A549 (cell line): ENCODE measurements around the gene IDUA. TPM values are rescaled to one million over a fixed set of nuclear protein-coding genes. Genes with fewer than 3 reads are reported as not detected.

ENCODE experiments used
- ATAC-seq, 2 experiments: fragments of 200-7000 bp in 1 of 2; fragments of >200 bp in 1 of 2; cut with Nextera tagmentation in 1 of 2; cut with Tn5 transposase in 1 of 2; 3 replicates each; pipeline versions ENCODE4 v1.8.0 to v1.9.1; 2018 to 2020; ENCODE audit warnings: mild to moderate bottlenecking in 1 of 2, moderate library complexity in 1 of 2
- CTCF ChIA-PET: fragments of 300-600 bp; sonication (Branson Sonifier 250); formaldehyde crosslinking; extraction: SDS; loops from one replicate; lab custom pipeline; 2021; ENCODE audit warnings: antibody characterized with exemption, inconsistent platforms; lab: Yijun Ruan, JAX
- POLR2A ChIA-PET: fragments of 350-600 bp; formaldehyde crosslinking; extraction: SDS; loops from one replicate; lab custom pipeline; 2021; ENCODE audit warnings: antibody characterized with exemption, inconsistent platforms; lab: Yijun Ruan, JAX
- DNase-seq, 2 experiments: peaks; one replicate each; pipeline versions ENCODE4 v3.0.0 to v3.0.0-alpha.2; 2011 to 2016; ENCODE audit warnings: low read depth in 1 of 2, low spot score in 1 of 2
- FAIRE-seq: peaks from 2 replicates; lab custom pipeline; 2011; peaks lifted over from hg19 to GRCh38; lab: Jason Lieb, UNC
- H3K27ac ChIP-seq, 2 experiments: fragments of >200 bp; sonication (Bioruptor Twin); formaldehyde crosslinking; 3 replicates each; pipeline ENCODE4 v1.5.1; 2016 to 2017
- H3K4me1 ChIP-seq: fragments of >200 bp; sonication (Bioruptor Twin); formaldehyde crosslinking; 3 replicates; pipeline ENCODE4 v1.6.1; 2016
- H3K4me2 ChIP-seq: fragments of >200 bp; sonication (Bioruptor Twin); formaldehyde crosslinking; 3 replicates; pipeline ENCODE4 v1.6.1; 2016
- H3K4me3 ChIP-seq: fragments of >200 bp; sonication (Bioruptor Twin); formaldehyde crosslinking; 3 replicates; pipeline ENCODE4 v1.5.1; 2016
- H3K9me3 ChIP-seq: fragments of >200 bp; sonication (Bioruptor Twin); formaldehyde crosslinking; 3 replicates; pipeline ENCODE4 v1.6.1; 2016
- BHLHE40 ChIP-seq: IDR thresholded peaks from 2 replicates; pipeline ENCODE4 v1.6.1; 2012; ENCODE audit warnings: low read depth, low read length, inconsistent platforms
- CHD4 ChIP-seq: fragments of 200-600 bp; sonication (generic); IDR thresholded peaks from 2 replicates; pipeline ENCODE4 v1.6.1; 2016; ENCODE audit warnings: antibody characterized with exemption, mild to moderate bottlenecking, borderline replicate concordance
- ESRRA ChIP-seq: fragments of 150-350 bp; IDR thresholded peaks from 2 replicates; pipeline ENCODE4 v1.6.1; 2014; ENCODE audit warnings: mild to moderate bottlenecking, low read length, borderline replicate concordance
- FOSB ChIP-seq: fragments of 250-450 bp; sonication (Bioruptor Pico); IDR thresholded peaks from 2 replicates; pipeline ENCODE4 v1.5.0; 2020; ENCODE audit warnings: mild to moderate bottlenecking, moderate library complexity
- FOXS1 ChIP-seq: fragments of 250-450 bp; sonication (Bioruptor Pico); IDR thresholded peaks from 2 replicates; pipeline ENCODE4 v1.5.0; 2020; ENCODE audit warnings: mild to moderate bottlenecking, moderate library complexity
- HMGXB4 ChIP-seq: fragments of 250-450 bp; sonication (Bioruptor Pico); IDR thresholded peaks from 2 replicates; pipeline ENCODE4 v1.5.0; 2021; ENCODE audit warnings: mild to moderate bottlenecking, moderate library complexity, borderline replicate concordance
- JUN ChIP-seq, 2 experiments: fragments of >200 bp; sonication (Bioruptor Twin); formaldehyde crosslinking; IDR thresholded peaks; 2 replicates in 1 of 2; 3 replicates in 1 of 2; pipeline ENCODE4 v1.6.1; 2016 to 2017
- KDM1A ChIP-seq: fragments of 200-600 bp; sonication (generic); IDR thresholded peaks from 2 replicates; pipeline ENCODE4 v1.6.1; 2016; ENCODE audit warnings: low read depth, mild to moderate bottlenecking
- KDM5A ChIP-seq: fragments of 200-600 bp; sonication (generic); IDR thresholded peaks from 2 replicates; pipeline ENCODE4 v1.6.1; 2016; ENCODE audit warnings: antibody characterized with exemption, mild to moderate bottlenecking
- MAZ ChIP-seq: fragments of 150-350 bp; IDR thresholded peaks from 2 replicates; pipeline ENCODE4 v1.6.1; 2014; ENCODE audit warnings: antibody characterized with exemption, low read depth, low read length, borderline replicate concordance
- MYC ChIP-seq: IDR thresholded peaks from 2 replicates; pipeline ENCODE4 v1.6.1; 2012; ENCODE audit warnings: mild to moderate bottlenecking, inconsistent platforms, low read length, improper control_type of control experiment, borderline replicate concordance
- POLR2A ChIP-seq: IDR thresholded peaks from 2 replicates; pipeline ENCODE4 v1.6.1; 2012; ENCODE audit warnings: mild to moderate bottlenecking, low read length
- RNF2 ChIP-seq: fragments of 200-600 bp; sonication (generic); IDR thresholded peaks from 2 replicates; pipeline ENCODE4 v1.6.1; 2016; ENCODE audit warnings: low read depth, mild to moderate bottlenecking, antibody characterized with exemption, moderate library complexity, borderline replicate concordance
- ZC3H11A ChIP-seq: fragments of 450-650 bp; IDR thresholded peaks from 2 replicates; pipeline ENCODE4 v1.6.1; 2014; ENCODE audit warnings: antibody characterized with exemption, mild to moderate bottlenecking
- ZFP36 ChIP-seq: fragments of 450-650 bp; IDR thresholded peaks from 2 replicates; pipeline ENCODE4 v1.6.1; 2014; ENCODE audit warnings: borderline replicate concordance; ENCODE audit not compliant: partially characterized antibody
- WGBS: methylation state at CpG from one replicate; pipeline ENCODE4 v1.1.6; 2017; ENCODE audit errors: missing lambda C conversion rate; 5-methylcytosine and 5-hydroxymethylcytosine counted together
- polyA plus RNA-seq, 4 experiments: library from polyadenylated mRNA; depleted of rRNA in 3 of 4; stranded (reverse); fragments of >200 nt; fragmentation: RNase III in 1 of 4; extraction: RNeasy Plus Mini Kit Qiagen cat#74134 plus additional on column Dnase treatment in 1 of 4; gene quantifications; 2 replicates in 3 of 4; 3 replicates in 1 of 4; pipeline ENCODE4 v1.2.3, GENCODE V29; 2011 to 2017
- TF ChIP-seq, protein P1 (sequence below): fragments of 450-650 bp; IDR thresholded peaks from 2 replicates; pipeline ENCODE4 v1.6.1; 2014; ENCODE audit warnings: antibody characterized with exemption
- TF ChIP-seq, protein P2 (sequence below): fragments of 250-450 bp; sonication (Bioruptor Pico); IDR thresholded peaks from 2 replicates; pipeline ENCODE4 v1.5.0; 2020; ENCODE audit warnings: low read depth, mild to moderate bottlenecking, moderate library complexity
- TF ChIP-seq, protein P3 (sequence below): fragments of 200-600 bp; sonication (generic); IDR thresholded peaks from 2 replicates; pipeline ENCODE4 v1.6.1; 2016; ENCODE audit warnings: antibody characterized with exemption, mild to moderate bottlenecking, moderate library complexity

The IDUA gene
- polyA plus RNA-seq, 2 of the 4 experiments (the other 2 are of a cell fraction), result 3.1 to 19.4 TPM

- ATAC-seq (no peak), FAIRE-seq (no peak), DNase-seq (no peak)
- H3K27ac ChIP-seq, result no peak overlapping the region
- no peaks in the 10 kb centered on the region for H3K9me3 ChIP-seq
- ChIA-PET CTCF (no interaction called here), POLR2A (no interaction called here)
- H3K4me2 ChIP-seq, result no peak overlapping the region
- H3K4me3 ChIP-seq, result no peak overlapping the region
- WGBS, result 91% methylated on average over 31 of the region's 34 CpGs
- no peak for TF ChIP-seq KDM1A
- no peak for TF ChIP-seq HMGXB4 (CRISPR knock-in tag)
- TF ChIP-seq, protein P1, sequence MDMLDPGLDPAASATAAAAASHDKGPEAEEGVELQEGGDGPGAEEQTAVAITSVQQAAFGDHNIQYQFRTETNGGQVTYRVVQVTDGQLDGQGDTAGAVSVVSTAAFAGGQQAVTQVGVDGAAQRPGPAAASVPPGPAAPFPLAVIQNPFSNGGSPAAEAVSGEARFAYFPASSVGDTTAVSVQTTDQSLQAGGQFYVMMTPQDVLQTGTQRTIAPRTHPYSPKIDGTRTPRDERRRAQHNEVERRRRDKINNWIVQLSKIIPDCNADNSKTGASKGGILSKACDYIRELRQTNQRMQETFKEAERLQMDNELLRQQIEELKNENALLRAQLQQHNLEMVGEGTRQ, result no peak
- TF ChIP-seq, protein P2, sequence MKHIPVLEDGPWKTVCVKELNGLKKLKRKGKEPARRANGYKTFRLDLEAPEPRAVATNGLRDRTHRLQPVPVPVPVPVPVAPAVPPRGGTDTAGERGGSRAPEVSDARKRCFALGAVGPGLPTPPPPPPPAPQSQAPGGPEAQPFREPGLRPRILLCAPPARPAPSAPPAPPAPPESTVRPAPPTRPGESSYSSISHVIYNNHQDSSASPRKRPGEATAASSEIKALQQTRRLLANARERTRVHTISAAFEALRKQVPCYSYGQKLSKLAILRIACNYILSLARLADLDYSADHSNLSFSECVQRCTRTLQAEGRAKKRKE (CRISPR knock-in tag), result no peak
- no peak for TF ChIP-seq MYC
- H3K4me1 ChIP-seq, result peaks cover 24% of the 10 kb centered on the region
Observed at GRCh38 chr4:1047976-1048772, 61.3 kb downstream of the IDUA start.

- POLR2A ChIA-PET, result no interaction called here
Observed at GRCh38 chr4:1048773-1049590, 62.1 kb downstream of the IDUA start.

More at GRCh38 chr4:1048773-1049590, 62.1 kb downstream of the IDUA start:
- Histone ChIP-seq H3K27ac (no peak overlapping the region), H3K4me2 (no peak overlapping the region), H3K4me3 (no peak overlapping the region), H3K4me1 (peaks cover 18% of the 10 kb centered on the region), H3K9me3 (no peaks in the 10 kb centered on the region)
- CTCF ChIA-PET, result no interaction called here
- TF ChIP-seq MYC, result no peak
- TF ChIP-seq CHD4, result no peak
- TF ChIP-seq FOXS1 (CRISPR knock-in tag), result no peak
- no peak for TF ChIP-seq HMGXB4 (CRISPR knock-in tag)
- TF ChIP-seq ZFP36, result no peak
- TF ChIP-seq, protein P3, sequence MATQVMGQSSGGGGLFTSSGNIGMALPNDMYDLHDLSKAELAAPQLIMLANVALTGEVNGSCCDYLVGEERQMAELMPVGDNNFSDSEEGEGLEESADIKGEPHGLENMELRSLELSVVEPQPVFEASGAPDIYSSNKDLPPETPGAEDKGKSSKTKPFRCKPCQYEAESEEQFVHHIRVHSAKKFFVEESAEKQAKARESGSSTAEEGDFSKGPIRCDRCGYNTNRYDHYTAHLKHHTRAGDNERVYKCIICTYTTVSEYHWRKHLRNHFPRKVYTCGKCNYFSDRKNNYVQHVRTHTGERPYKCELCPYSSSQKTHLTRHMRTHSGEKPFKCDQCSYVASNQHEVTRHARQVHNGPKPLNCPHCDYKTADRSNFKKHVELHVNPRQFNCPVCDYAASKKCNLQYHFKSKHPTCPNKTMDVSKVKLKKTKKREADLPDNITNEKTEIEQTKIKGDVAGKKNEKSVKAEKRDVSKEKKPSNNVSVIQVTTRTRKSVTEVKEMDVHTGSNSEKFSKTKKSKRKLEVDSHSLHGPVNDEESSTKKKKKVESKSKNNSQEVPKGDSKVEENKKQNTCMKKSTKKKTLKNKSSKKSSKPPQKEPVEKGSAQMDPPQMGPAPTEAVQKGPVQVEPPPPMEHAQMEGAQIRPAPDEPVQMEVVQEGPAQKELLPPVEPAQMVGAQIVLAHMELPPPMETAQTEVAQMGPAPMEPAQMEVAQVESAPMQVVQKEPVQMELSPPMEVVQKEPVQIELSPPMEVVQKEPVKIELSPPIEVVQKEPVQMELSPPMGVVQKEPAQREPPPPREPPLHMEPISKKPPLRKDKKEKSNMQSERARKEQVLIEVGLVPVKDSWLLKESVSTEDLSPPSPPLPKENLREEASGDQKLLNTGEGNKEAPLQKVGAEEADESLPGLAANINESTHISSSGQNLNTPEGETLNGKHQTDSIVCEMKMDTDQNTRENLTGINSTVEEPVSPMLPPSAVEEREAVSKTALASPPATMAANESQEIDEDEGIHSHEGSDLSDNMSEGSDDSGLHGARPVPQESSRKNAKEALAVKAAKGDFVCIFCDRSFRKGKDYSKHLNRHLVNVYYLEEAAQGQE, result no peak
- no peak for TF ChIP-seq ZC3H11A
- TF ChIP-seq FOSB, result no peak
- no peak for TF ChIP-seq ESRRA
- no peak for TF ChIP-seq MAZ
- TF ChIP-seq KDM1A, result no peak
- TF ChIP-seq JUN (IDR thresholded peaks at IDR 0.05), result no peak
- TF ChIP-seq KDM5A, result no peak
- no peak for TF ChIP-seq RNF2
- no peak for TF ChIP-seq POLR2A
- TF ChIP-seq BHLHE40, result no peak
- no peak for DNase-seq
- no peak for ATAC-seq
- no peak for FAIRE-seq
- 61% methylated on average over 16 of the region's 16 CpGs for WGBS
